Peyer's patch (tissue), 4 donors: Measurements from ENCODE around the gene SLC39A1.

Experiments used
- CTCF ChIP-seq, 6 experiments: fragments of 450-650 bp in 4 of 6; fragments of 200-600 bp in 2 of 6; sonication (generic) in 1 of 6; IDR thresholded peaks; one replicate each; pipeline ENCODE4 v1.5.1; 2017 to 2019; ENCODE audit warnings: antibody characterized with exemption in 6 of 6, mild to moderate bottlenecking in 3 of 6, moderate library complexity in 1 of 6
- POLR2A ChIP-seq, 2 donors: fragments of 450-650 bp; IDR thresholded peaks; one replicate each; pipeline ENCODE4 v1.5.1; 2017; ENCODE audit warnings: antibody characterized with exemption in 2 of 2, mild to moderate bottlenecking in 2 of 2, moderate library complexity in 2 of 2

GRCh38 chr1:153991151-153991630, 27.9 kb upstream of the SLC39A1 start:
- no peak for TF ChIP-seq CTCF (IDR thresholded peaks at IDR 0.05)
- no peak for TF ChIP-seq POLR2A (IDR thresholded peaks at IDR 0.05)
